Ovary (tissue), 9 donors: ENCODE results near the gene RAB14. TPM values are rescaled to one million over a fixed set of nuclear protein-coding genes. Genes with fewer than 3 reads are reported as not detected.

ENCODE experiments used
- DNase-seq, 5 donors: peaks; one replicate each; pipeline ENCODE4 v3.0.0-alpha.2; 2019 to 2020
- H3K27ac ChIP-seq, 2 donors: fragments of 200-600 bp; one replicate each; pipeline versions ENCODE4 v1.5.1 to v1.8.0; 2019 to 2022
- H3K27me3 ChIP-seq: fragments of 200-600 bp; one replicate; pipeline ENCODE4 v1.8.0; 2022
- H3K36me3 ChIP-seq: fragments of 200-600 bp; sonication (generic); one replicate; pipeline ENCODE4 v1.5.1; 2019
- H3K4me1 ChIP-seq: one replicate; pipeline ENCODE4 v1.8.1; 2013; ENCODE audit warnings: mild to moderate bottlenecking, moderate library complexity; ENCODE audit not compliant: insufficient read depth
- H3K4me3 ChIP-seq: fragments of 200-600 bp; sonication (generic); one replicate; pipeline ENCODE4 v1.5.1; 2017
- H3K9me3 ChIP-seq, 2 donors: fragments of 200-600 bp in 1 of 2; sonication (generic) in 1 of 2; one replicate each; pipeline versions ENCODE4 v1.5.1 to v1.8.1; 2013 to 2019; ENCODE audit warnings: mild to moderate bottlenecking in 1 of 2, moderate library complexity in 1 of 2
- CTCF ChIP-seq, 3 donors: fragments of 450-650 bp in 2 of 3; fragments of 200-600 bp in 1 of 3; IDR thresholded peaks; one replicate each; pipeline versions ENCODE4 v1.5.1 to v1.8.0; 2016 to 2022; ENCODE audit warnings: antibody characterized with exemption in 3 of 3, mild to moderate bottlenecking in 1 of 3
- EP300 ChIP-seq: sonication (generic); formaldehyde crosslinking; IDR thresholded peaks from one replicate; pipeline ENCODE4 v1.6.1; 2017; ENCODE audit warnings: antibody characterized with exemption
- POLR2A ChIP-seq: fragments of 450-650 bp; IDR thresholded peaks from one replicate; pipeline ENCODE4 v1.6.1; 2017; ENCODE audit warnings: antibody characterized with exemption, mild to moderate bottlenecking, moderate library complexity
- WGBS, 3 donors: extraction: QIAGEN DNeasy Blood & Tissue Kit in 1 of 3; methylation state at CpG; one replicate each; pipeline versions ENCODE4 v1.1.5 to v1.1.7; 2013 to 2017; 5-methylcytosine and 5-hydroxymethylcytosine counted together
- intact Hi-C, 4 donors: fragments of 100-400 bp; cut with DNase I; formaldehyde crosslinking; loops; one replicate each; pipeline versions ENCODE4 v1.11.0 to v1.15.1; 2022 to 2023
- polyA plus RNA-seq, 2 donors: library from polyadenylated mRNA; stranded (reverse); fragments of 200-250 nt in 1 of 2; fragments of 350-450 nt in 1 of 2; fragmentation: Illumina TruSeq in 1 of 2; extraction: RNeasy Lipid Tissue Mini Kit (QIAGEN cat#74804) in 1 of 2; gene quantifications; one replicate each; pipeline ENCODE4 v1.2.3, GENCODE V29; 2013 to 2014
- total RNA-seq, 7 donors: library from RNA; depleted of rRNA in 2 of 7; stranded (reverse); fragments of >200 nt in 2 of 7; fragmentation: NEBNext Ultra II Directional in 3 of 7; extraction: Animal tissue kit (Norgen Biotek cat#: 25700) in 3 of 7; gene quantifications; one replicate each; pipeline versions ENCODE4 v1.1.0 to v1.2.4, GENCODE V29; 2016 to 2023
- donor health status: DM: no; HTN: no; CAD: no; lungs with moderate emphysema.
- donor health status: DM: no; HTN: no; CAD: no.
- donor health status: Bipolar disorder and iron deficiency.
- donor health status: DM: yes; HTN: yes; CAD: no.
- donor health status: DM: no; HTN: no; CAD: no.
- donor health status: DM: yes; HTN: yes; CAD: no.

Gene RAB14
- total and polyA plus RNA-seq, 9 donors = 22.9 to 96.6 (median 57.1) TPM

- no peak for DNase-seq
- TF ChIP-seq CTCF (IDR thresholded peaks at IDR 0.05) = no peak
- Histone ChIP-seq H3K27me3 (no peaks in the 10 kb centered on the region), H3K4me1 (no peaks in the 10 kb centered on the region), H3K27ac (no peak overlapping the region), H3K4me3 (no peak overlapping the region), H3K36me3 (no peaks in the 10 kb centered on the region), H3K9me3 (no peaks in the 10 kb centered on the region)
- WGBS, 3 donors = 83 to 93% (median 90%) methylated on average over 1 of the region's 1 CpG
- intact Hi-C loops = no loop called here
Measured at GRCh38 chr9:121141306-121141705, 60.4 kb downstream of the RAB14 start.

DNA sequence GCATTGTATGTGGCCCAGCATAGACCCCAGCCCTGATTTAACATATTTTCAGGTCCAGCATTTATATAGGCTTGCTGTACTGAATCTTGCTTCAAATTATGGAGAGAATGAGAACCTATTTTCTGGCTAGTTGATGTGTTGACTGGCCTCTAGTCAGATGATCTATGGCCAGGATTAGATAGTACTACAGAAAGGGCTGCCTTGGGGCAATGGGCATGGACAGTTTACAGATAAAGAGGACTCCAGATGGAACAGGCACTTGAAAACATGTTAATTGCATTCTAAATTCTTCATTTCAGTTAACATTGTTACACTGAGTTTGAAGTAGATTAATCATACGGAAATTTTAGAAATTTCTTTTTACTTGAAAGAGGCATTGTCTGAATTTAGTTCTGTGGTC, 61.5 kb downstream of the RAB14 start:
- TF ChIP-seq EP300 (no peak), CTCF (IDR thresholded peaks at IDR 0.05) (no peak), POLR2A (no peak)
- no peaks in the 10 kb centered on the region for H3K9me3 ChIP-seq
- intact Hi-C loops = no loop called here
- no peak overlapping the region for H3K27ac ChIP-seq
- no peak for DNase-seq
- H3K4me3 ChIP-seq = no peak overlapping the region
- H3K36me3 ChIP-seq = no peaks in the 10 kb centered on the region
- WGBS, 3 donors = 92 to 95% (median 95%) methylated on average over 1 of the region's 1 CpG
- H3K4me1 ChIP-seq = no peaks in the 10 kb centered on the region
- H3K27me3 ChIP-seq = no peaks in the 10 kb centered on the region

DNA sequence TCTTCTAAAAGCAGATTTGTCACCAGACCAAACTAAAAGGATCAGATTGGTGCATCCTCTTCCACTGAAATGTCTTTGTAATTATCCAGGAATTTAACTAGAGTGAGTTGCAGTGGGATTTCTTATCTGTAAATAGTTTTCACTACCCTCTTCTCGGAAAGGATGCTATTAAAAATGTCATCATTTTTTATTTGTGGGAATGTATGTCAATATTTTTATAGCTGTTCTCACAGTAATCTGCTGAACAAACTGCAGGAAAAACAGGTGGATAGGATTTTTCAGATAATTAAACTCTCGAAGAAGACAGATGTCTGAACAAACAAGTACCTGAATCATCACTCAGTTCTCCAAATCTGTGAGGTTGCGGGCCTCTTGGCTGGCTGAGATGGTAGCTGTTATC, 62.7 kb downstream of the RAB14 start:
- 50 to 55% (median 50%) methylated on average over 3 of the region's 3 CpGs for WGBS, 3 donors
- no peaks in the 10 kb centered on the region for H3K36me3 ChIP-seq
- TF ChIP-seq CTCF (IDR thresholded peaks at IDR 0.05) (no peak), EP300 (no peak), POLR2A (no peak)
- DNase-seq = no peak
- no peaks in the 10 kb centered on the region for H3K4me1 ChIP-seq
- H3K27me3 ChIP-seq = no peaks in the 10 kb centered on the region
- no peak overlapping the region for H3K27ac ChIP-seq
- no peaks in the 10 kb centered on the region for H3K9me3 ChIP-seq
- intact Hi-C loops = no loop called here
- no peak overlapping the region for H3K4me3 ChIP-seq

GRCh38 chr9:121138561-121138960, 63.1 kb downstream of the RAB14 start:
- Histone ChIP-seq H3K9me3 (no peaks in the 10 kb centered on the region), H3K36me3 (no peaks in the 10 kb centered on the region), H3K4me3 (no peak overlapping the region), H3K4me1 (no peaks in the 10 kb centered on the region), H3K27ac (no peak overlapping the region), H3K27me3 (no peaks in the 10 kb centered on the region)
- no peak for TF ChIP-seq EP300
- no peak for TF ChIP-seq CTCF (IDR thresholded peaks at IDR 0.05)
- TF ChIP-seq POLR2A = no peak
- intact Hi-C loops = no loop called here
- no peak for DNase-seq

- Histone ChIP-seq H3K36me3 (no peaks in the 10 kb centered on the region), H3K4me3 (no peak overlapping the region), H3K9me3 (no peaks in the 10 kb centered on the region), H3K27me3 (no peaks in the 10 kb centered on the region), H3K27ac (no peak overlapping the region), H3K4me1 (no peaks in the 10 kb centered on the region)
- intact Hi-C loops = no loop called here
- no peak for DNase-seq
- WGBS, 3 donors = 92 to 97% (median 96%) methylated on average over 2 of the region's 2 CpGs
- TF ChIP-seq POLR2A (no peak), CTCF (IDR thresholded peaks at IDR 0.05) (no peak), EP300 (no peak)
Measured at GRCh38 chr9:121135642-121136041, 66.0 kb downstream of the RAB14 start.
